Osteocyte (in vitro differentiated cells): Measurements from ENCODE around the gene SIRPD. TPM values are rescaled to one million over a fixed set of nuclear protein-coding genes. Genes with fewer than 3 reads are reported as not detected.

Experiments
- DNase-seq: peaks from one replicate; pipeline ENCODE4 v3.0.0; 2021; ENCODE audit warnings: mixed read lengths; ENCODE audit not compliant: unreplicated experiment; ENCODE audit errors: extremely low spot score
- H3K27ac Mint-ChIP-seq: one replicate; pipeline ENCODE4 v1.8.0; 2021; ENCODE audit warnings: mild to moderate bottlenecking, mixed read lengths; ENCODE audit not compliant: unreplicated experiment
- H3K27me3 Mint-ChIP-seq: one replicate; pipeline ENCODE4 v1.8.0; 2021; ENCODE audit warnings: mixed read lengths; ENCODE audit not compliant: unreplicated experiment
- H3K36me3 Mint-ChIP-seq: one replicate; pipeline ENCODE4 v1.8.0; 2021; ENCODE audit warnings: mixed read lengths; ENCODE audit not compliant: unreplicated experiment
- H3K4me1 Mint-ChIP-seq: one replicate; pipeline ENCODE4 v1.8.0; 2021; ENCODE audit warnings: mixed read lengths; ENCODE audit not compliant: unreplicated experiment
- H3K4me3 Mint-ChIP-seq: one replicate; pipeline ENCODE4 v1.8.0; 2021; ENCODE audit warnings: mild to moderate bottlenecking, moderate library complexity, mixed read lengths; ENCODE audit not compliant: unreplicated experiment
- H3K9me3 Mint-ChIP-seq: one replicate; pipeline ENCODE4 v1.8.0; 2021; ENCODE audit warnings: mixed read lengths; ENCODE audit not compliant: unreplicated experiment
- CTCF ChIP-seq: fragments of 200-600 bp; sonication (generic); IDR thresholded peaks from 2 replicates; pipeline ENCODE4 v1.5.0; 2021; ENCODE audit warnings: antibody characterized with exemption, mild to moderate bottlenecking, moderate library complexity
- long read RNA-seq: library from polyadenylated mRNA; unstranded; transcript quantifications from one replicate; pipeline ENCODE4 v2.0.0, GENCODE V29; 2021
- total RNA-seq: library from RNA; stranded (reverse); gene quantifications from 2 replicates; pipeline ENCODE4 v1.2.1, GENCODE V29; 2021

SIRPD gene
- total RNA-seq, result not detected in 2 replicates
- long read RNA-seq, result 0 reads

- peaks cover 2% of the 10 kb centered on the region for H3K27me3 Mint-ChIP-seq
- TF ChIP-seq CTCF, result no peak
- no peak within 1 kb of the TSS for H3K27ac Mint-ChIP-seq
- H3K36me3 Mint-ChIP-seq, result no peaks in the 10 kb centered on the region
- no peaks in the 10 kb centered on the region for H3K4me1 Mint-ChIP-seq
- H3K4me3 Mint-ChIP-seq, result no peak within 1 kb of the TSS
- H3K9me3 Mint-ChIP-seq, result peaks cover 3% of the 10 kb centered on the region
- no peak for DNase-seq
Observed at GRCh38 chr20:1557605-1558004, at the start of gene SIRPD. TSS of gene SIRPD (minus strand) at chr20:1557705. CDS start at chr20:1557653, 52 bp downstream.

GRCh38 chr20:1600736-1601135, 43.2 kb upstream of the SIRPD start:
- no peak for TF ChIP-seq CTCF
- H3K9me3 Mint-ChIP-seq, result no peaks in the 10 kb centered on the region
- H3K27me3 Mint-ChIP-seq, result no peaks in the 10 kb centered on the region
- no peak overlapping the region for H3K4me3 Mint-ChIP-seq
- no peaks in the 10 kb centered on the region for H3K36me3 Mint-ChIP-seq
- no peak overlapping the region for H3K27ac Mint-ChIP-seq
- no peak for DNase-seq
- H3K4me1 Mint-ChIP-seq, result no peaks in the 10 kb centered on the region

GRCh38 chr20:1595333-1595732, 37.8 kb upstream of the SIRPD start:
- TF ChIP-seq CTCF, result no peak
- no peak for DNase-seq
- H3K36me3 Mint-ChIP-seq, result no peaks in the 10 kb centered on the region
- H3K4me1 Mint-ChIP-seq, result no peaks in the 10 kb centered on the region
- no peaks in the 10 kb centered on the region for H3K27me3 Mint-ChIP-seq
- H3K9me3 Mint-ChIP-seq, result no peaks in the 10 kb centered on the region
- H3K4me3 Mint-ChIP-seq, result no peak overlapping the region
- no peak overlapping the region for H3K27ac Mint-ChIP-seq

GRCh38 chr20:1588533-1589460, 31.3 kb upstream of the SIRPD start:
- Mint-ChIP-seq H3K27ac (no peak overlapping the region), H3K4me1 (no peaks in the 10 kb centered on the region), H3K36me3 (no peaks in the 10 kb centered on the region), H3K4me3 (no peak overlapping the region), H3K27me3 (no peaks in the 10 kb centered on the region), H3K9me3 (no peaks in the 10 kb centered on the region)
- no peak for DNase-seq
- TF ChIP-seq CTCF, result no peak

- Mint-ChIP-seq H3K27ac (no peak overlapping the region), H3K27me3 (no peaks in the 10 kb centered on the region), H3K9me3 (no peaks in the 10 kb centered on the region), H3K4me1 (no peaks in the 10 kb centered on the region), H3K36me3 (no peaks in the 10 kb centered on the region), H3K4me3 (no peak overlapping the region)
- TF ChIP-seq CTCF, result no peak
- no peak for DNase-seq
Observed at GRCh38 chr20:1587781-1588532, 30.5 kb upstream of the SIRPD start.
